Activated T-helper 1 cell treated with anti-CD3 and anti-CD28 coated beads, Interleukin-2, amount 50 U/mL, for 16 hours (primary cell): Measurements from ENCODE around the gene NIM1K.
"Not testable (repeated sequence)": the region's sequence is repeated elsewhere in the genome, so short reads cannot be mapped to it uniquely, and the experiment has no call there.

ENCODE experiments used
- DNase-seq, 2 donors: peaks; one replicate each; pipeline ENCODE4 v3.0.0-alpha.2; 2020; ENCODE audit warnings: low read depth in 1 of 2, low spot score in 1 of 2

Gene NIM1K

GRCh38 chr5:43191740-43192557, at the start of gene NIM1K:
Gene NIM1K, plus strand, starts transcription at chr5:43192225. Its CDS starts 53,551 bp downstream, at chr5:43245776.
- peak in 1 of 2 donors; percentile 9 for DNase-seq

- DNase-seq = no peak
These were observed 47.0 kb upstream of the NIM1K start for GRCh38 chr5:43145071-43145470.

DNA sequence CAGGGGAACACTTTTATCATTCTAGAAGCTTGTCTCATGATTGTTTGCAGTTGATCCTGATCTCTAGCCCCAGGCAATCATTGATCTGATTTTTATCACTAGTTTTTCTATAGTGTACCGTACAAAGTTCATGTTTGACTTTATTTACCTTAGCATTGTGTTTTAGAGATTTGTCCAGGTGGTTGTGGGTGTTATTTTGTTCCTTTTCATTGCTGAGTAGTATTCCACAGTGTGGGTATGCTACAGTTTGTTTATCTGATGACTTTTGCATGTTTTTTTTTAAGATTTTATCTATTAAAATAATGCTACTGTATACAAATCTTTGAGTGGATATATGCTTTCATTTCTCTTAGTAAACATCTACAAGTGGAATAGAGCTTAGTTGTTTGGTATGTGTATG, 45.1 kb upstream of the NIM1K start:
- DNase-seq = no peak

GRCh38 chr5:43148417-43148816, 43.6 kb upstream of the NIM1K start:
- DNase-seq = no peak

- no peak for DNase-seq
These were observed 42.8 kb upstream of the NIM1K start for GRCh38 chr5:43149231-43149630.

DNA sequence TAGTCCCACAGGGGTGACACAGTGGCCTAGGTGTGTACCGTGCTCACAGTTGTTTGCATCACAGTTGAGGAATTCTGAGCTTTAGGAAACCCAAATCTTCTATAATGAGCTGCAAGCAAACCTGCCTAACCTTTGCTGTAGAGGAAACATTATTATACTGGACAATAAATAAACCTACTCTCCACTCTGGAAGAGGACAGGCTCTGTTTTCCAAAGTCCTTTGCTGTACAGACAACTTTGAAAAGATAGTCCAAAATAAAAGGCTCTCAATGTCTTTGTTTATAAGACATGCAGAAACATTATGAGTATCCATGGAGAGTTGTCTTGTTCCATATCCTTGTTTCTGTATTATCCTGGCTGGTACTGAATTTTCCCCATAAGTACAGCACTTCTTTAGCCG, 42.0 kb upstream of the NIM1K start:
- DNase-seq = no peak

DNA sequence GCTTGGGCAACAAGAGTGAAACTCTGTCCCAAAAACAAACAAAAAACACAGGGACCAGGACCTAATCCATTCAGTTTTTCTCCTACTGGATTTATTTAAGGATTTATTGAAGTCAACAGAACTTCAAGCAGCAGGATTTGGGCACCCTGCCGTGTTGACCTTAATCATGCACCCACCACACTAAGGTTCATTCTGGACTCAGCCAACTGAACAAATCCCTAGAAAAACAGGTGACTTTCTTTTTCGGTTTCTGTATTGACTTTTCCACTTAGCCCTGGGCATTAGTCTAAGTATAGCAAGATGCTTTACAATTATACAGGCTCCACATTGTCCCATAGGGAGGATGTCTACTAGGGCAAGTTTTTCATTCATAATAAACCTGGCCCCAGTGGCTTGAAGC, 41.3 kb upstream of the NIM1K start:
- DNase-seq = no peak

DNA sequence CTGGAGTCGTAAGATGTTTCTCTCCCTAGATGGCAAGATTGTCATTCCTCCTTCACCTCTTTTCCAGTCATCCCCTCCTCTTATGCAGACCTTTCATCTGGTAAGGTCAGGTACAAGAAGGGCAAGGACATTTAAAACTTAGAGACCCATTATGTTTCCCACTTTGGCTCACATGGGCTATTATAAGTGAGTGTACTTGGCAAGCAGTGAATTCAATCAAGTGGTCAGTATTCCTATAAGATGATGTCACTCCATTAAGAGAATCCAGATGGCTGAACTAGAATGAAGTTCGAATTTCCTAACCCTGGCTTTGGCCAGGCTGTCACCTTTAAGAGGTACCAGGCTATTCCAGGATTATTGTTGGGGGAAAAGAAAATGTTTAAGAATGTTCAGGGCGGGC, 39.1 kb upstream of the NIM1K start:
- no peak for DNase-seq

- no peak for DNase-seq
These were observed 37.6 kb upstream of the NIM1K start for GRCh38 chr5:43154469-43154868.

- no peak for DNase-seq
These were observed 36.5 kb upstream of the NIM1K start for GRCh38 chr5:43155394-43156096.

GRCh38 chr5:43156388-43156787, 35.6 kb upstream of the NIM1K start:
- DNase-seq = no peak

GRCh38 chr5:43157068-43157467, 35.0 kb upstream of the NIM1K start:
- DNase-seq = no peak

GRCh38 chr5:43161244-43161643, 30.8 kb upstream of the NIM1K start:
- no peak for DNase-seq

- DNase-seq = not testable (repeated sequence)
These were observed 27.2 kb upstream of the NIM1K start for GRCh38 chr5:43164801-43165200.

DNA sequence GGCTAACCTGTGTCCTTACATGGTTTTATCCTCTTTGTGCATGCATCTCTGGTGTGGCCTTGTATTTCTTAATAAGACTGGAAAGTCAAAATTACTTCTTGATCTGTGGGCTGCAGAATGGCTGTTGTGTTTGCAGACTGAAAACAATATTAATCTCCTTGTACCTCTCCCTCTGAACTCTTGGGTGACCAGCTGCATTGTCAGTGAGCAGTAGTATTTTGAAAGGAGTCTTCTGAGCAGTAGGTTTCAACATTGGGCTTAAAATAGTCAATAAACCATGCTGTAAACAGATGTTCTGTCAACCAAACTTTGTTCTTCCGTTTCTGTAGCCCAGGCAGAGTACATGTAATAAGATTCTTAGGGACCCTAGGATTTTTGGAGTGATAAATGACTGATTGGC, 26.7 kb upstream of the NIM1K start:
- no peak for DNase-seq

DNA sequence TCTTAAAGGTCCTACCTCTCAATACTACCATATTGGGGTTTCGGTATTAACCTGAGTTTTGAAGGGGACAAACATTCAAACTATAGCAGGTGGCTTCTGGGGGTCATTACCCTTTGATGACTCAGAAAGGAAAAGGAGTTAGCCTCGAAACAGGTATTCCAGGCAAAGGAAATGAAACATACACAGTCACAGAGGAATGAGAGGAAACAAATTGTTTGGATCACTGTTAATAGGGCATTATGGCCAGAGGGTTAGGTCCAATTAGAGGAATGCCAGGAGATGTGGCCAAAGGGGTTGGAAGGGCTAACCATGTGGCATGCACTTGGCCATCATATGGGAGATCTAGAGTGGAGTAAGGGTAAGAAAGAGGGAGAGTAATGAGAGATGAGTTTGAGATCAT, 23.9 kb upstream of the NIM1K start:
- no peak for DNase-seq

GRCh38 chr5:43171451-43171850, 20.6 kb upstream of the NIM1K start:
- no peak for DNase-seq

DNA sequence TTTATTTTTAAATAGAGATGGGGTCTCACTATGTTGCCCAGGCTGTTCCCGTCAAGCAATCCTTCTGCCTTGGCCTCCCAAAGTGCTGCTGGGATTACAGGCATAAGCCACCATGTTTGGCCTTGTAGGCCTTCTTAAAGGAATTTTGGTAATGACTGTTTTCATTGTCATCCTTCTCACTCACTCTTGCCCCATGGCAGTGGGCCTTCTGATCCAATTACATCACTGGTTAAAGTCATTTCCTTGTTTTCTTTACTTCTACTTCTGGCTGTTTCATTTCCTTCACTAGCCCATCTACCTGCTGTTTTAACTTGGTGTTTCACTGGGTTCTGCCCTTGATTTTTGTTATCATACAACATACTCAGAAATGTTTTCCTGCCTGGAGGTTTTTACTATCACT, 20.1 kb upstream of the NIM1K start:
- no peak for DNase-seq

DNA sequence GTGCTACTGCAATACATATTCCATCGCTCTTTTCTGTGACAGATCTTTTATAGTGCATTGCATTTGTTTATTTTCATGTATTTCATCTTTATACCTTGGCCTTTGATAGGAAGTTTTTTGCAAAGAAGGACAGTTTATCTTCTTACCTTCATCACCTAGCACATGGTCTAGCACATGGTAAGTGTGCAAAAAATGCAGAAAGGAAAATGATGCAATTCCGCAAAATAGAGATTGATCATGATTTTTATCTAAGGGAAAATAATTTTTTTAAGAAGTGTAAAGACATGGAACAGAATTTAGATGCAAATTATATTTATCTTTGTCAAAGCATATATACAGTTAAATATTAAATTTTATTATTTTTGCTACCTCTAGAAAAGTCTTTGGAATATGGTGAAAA, 19.2 kb upstream of the NIM1K start:
- no peak for DNase-seq

DNA sequence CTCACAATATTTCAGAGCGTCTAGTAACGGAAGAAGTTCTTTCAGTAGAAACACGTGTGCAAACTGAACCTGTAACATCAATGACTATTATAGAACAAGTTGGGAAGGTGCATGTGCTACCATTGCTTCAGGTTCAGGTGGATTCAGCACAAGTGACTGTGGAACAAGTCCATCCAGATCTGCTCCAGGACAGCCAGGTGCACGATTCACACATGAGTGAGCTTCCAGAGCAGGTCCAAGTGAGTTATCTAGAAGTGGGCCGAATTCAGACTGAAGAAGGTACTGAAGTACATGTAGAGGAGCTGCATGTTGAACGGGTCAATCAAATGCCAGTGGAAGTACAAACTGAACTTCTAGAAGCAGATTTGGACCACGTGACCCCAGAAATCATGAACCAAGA, 17.4 kb upstream of the NIM1K start:
- no peak for DNase-seq

DNA sequence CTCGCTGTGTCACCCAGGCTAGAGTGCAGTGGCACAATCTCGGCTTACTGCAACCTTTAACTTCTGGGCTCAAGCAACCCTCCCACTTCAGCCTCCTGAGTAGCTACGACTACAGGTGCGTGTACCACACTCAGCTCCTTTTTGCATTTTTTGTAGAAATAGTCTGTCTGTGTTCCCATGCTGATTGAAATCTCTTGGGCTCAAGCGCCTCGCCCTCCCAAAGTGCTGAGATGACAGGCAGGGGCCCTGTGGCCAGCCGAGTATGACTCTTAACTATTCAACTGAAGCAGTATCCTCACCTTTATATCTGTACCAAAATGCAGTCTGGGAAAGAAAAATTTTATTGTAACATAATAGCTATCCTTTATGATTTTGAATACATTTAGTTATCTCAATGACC, 12.2 kb upstream of the NIM1K start:
- no peak for DNase-seq

DNA sequence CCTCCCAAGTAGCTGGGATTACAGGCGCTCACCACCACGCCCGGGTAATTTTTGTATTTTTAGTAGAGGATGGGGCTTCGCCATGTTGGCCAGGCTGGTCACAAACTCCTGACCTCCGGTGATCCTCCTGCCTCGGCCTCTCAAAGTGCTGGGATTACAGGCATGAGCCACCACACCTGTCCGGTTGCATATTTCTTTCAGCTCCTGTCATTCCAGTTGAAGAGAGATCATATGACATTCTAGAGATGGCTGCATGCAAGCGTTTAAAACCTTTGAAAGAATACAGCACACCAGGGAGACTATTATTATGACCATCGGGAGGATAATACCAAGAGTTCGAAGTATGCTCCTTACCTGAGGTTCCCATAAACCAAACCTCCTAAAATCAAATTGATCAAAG, 9.6 kb upstream of the NIM1K start:
- DNase-seq = no peak

GRCh38 chr5:43183101-43183500, 8.9 kb upstream of the NIM1K start:
- not testable (repeated sequence) for DNase-seq
